ENCODE results near the gene TRAF1.
A peak's percentile ranks its signal among the peaks of the same experiment; 100 is the strongest.

TRAF1 gene

DNA sequence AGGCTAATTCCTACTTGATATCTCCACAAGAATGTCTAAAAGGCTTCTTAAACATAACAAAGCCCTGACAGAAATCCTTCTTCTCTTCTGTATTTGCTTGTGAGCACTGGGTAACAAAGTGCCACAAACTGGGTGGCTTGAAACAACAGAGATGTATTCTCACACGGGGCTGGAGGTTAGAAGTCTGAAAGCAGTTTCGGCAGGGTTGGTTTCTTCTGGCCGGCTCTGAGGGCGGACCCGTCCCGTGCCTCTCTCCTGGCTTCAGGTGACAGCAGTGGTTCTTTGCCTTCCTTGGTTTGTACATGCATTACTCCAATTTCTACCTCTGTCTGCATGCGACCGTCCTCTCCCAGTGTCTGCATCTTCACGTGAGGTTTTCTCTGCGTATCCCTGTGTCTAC, 14.0 kb upstream of the TRAF1 start:
- DNase-seq = no peak

DNA sequence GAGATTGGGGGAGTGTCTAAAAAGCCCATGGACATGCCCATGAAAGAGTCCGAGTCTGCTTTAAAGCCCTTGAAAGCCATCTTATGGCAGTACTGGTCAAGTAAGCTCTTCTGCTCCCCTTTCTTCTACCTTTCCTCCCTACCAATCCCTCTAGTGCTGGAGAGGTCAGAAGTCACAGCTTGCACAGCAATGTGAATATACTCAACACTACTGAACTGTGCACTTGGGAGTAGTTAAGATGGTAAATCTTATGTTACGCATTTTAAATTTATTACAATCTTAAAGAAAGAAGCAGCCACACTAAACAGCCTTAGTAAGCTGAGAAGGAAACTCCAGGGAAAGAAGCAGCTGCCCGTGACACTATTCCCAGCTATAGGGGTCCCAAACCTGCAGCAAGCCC, 12.3 kb upstream of the TRAF1 start:
- DNase-seq = no peak

DNA sequence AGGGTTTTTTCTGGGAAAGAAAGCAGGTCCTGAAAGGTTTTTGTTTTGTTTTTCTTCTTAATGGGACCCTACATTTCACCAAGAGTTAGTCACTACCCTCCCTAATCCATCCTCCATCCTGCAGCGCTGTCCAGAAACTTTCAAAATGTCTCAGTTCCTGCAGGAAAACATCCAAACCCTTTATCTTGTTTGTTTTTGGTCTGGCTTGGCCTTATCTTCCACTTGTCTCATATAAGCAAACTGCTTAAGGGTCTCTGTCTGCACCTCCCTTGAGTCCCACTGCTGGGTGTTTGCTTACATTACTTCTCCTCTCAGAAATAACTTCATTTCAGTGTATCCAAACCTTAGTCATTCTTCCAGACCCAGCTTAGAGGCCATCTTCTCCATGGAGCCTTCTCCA, 11.0 kb upstream of the TRAF1 start:
- no peak for DNase-seq

DNA sequence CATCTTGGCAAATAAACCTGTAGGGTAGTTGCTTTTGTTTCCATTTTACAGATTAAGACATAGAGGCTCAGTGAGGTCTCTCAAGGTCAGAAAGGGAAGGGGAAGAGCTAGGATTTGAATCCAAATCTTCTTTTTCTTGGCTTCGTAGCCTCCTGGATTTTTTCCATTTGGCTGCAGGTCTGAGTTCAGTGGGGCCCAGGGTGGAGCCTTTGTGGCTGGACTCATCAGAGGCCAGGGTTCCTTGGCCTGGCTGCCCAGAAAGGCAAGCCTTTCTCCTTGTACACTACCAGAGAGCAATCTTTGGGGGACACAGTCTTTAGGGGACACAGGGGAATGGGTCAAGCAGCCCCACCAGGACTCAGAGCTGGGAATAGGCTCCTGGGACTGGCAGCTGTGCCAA, 10.5 kb upstream of the TRAF1 start:
- no peak for DNase-seq

DNA sequence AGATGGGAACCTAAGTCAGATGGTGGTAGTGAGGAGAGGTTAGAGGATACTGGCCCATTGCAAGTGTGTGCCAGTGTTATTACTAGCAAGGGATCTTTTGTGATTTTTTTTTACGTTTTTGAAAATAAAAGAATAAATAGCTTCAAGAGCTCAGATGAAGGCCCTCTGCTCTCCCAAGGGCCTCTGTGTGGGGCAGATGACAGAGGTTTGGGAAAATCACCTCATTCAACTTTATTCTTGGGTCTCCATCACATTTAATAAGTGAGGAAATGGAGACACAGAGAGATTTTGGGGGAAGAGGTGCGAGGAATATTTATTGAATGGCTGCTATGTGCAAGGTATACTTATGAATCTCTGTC, 10.1 kb upstream of the TRAF1 start:
- no peak for DNase-seq

DNA sequence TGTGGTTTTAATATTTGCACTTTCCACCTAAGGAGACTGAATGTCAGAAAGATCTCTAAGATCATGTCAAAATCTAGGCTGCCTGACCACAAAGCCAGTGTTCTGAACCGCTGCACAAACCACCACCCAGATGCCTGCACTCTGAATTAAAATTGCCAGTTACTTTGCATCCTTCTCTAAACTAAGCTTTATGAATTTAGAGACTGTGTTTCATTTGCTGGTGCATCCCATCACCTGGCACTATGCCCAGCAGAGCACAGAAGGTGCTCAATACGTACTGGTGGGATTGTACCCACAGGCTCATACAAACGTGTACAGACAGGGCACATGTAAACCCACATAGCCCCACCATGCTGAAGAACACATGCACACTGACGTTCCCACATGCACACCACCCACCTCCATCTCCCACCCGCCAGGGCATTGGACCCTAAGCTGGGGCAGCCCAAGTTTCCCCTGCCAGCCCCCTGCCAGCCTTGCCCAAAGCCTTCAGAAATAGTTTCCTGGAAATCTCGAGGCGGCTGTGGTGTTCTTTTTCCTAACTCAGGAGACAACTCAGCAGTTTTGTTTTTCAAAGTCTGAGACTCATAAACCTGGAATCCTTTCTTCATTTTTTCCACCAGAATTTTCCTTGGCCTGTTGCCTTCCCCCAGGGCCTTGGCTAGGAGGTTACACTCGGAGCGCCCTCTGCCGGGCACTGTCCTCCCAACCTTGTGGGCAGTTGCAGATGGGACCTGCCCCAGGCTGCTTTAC, 9.6 kb upstream of the TRAF1 start:
- peak; percentile 90 for DNase-seq

DNA sequence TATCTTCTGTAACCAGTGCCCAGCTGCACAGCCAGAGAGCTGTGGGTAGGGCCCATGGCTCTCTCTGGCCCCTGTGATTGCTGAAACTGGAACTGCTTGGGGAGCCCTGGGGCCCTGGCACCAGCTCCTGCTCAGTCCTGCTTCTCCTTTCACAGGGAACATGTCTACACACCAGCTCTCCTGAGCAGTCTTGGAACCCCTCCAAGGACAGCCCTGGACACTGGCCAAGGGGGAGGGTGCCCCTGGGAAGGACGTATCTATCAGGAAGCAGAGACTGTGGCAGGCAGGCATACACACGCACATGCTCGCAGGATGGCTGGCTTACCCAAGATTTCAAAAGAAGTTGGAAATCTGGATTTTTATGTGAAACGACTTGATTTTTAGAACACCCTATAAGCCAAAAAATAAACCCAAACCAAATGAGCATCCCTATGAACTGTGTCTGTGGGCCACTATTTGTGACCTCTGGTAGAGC, 8.8 kb upstream of the TRAF1 start:
- DNase-seq = no peak

DNA sequence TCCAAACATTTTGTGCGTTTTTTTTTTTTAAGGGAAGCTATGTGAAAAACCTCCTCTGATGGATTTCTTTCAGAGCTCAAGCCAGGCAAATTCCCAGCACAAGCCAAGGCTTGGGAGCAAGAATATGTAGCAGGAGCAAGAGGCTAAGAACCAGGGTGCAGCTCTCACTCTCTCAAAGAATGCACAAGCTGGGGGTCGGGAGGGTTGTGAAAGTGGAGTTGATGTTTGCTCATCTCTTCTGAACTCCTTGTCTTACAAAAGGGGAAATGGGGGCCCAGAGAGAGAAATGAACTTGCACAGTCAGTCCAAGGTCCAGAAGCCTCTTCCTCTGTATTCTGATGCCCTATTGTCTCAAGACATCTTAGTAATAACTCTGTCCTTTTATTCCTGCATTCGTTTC, 7.7 kb upstream of the TRAF1 start:
- no peak for DNase-seq

DNA sequence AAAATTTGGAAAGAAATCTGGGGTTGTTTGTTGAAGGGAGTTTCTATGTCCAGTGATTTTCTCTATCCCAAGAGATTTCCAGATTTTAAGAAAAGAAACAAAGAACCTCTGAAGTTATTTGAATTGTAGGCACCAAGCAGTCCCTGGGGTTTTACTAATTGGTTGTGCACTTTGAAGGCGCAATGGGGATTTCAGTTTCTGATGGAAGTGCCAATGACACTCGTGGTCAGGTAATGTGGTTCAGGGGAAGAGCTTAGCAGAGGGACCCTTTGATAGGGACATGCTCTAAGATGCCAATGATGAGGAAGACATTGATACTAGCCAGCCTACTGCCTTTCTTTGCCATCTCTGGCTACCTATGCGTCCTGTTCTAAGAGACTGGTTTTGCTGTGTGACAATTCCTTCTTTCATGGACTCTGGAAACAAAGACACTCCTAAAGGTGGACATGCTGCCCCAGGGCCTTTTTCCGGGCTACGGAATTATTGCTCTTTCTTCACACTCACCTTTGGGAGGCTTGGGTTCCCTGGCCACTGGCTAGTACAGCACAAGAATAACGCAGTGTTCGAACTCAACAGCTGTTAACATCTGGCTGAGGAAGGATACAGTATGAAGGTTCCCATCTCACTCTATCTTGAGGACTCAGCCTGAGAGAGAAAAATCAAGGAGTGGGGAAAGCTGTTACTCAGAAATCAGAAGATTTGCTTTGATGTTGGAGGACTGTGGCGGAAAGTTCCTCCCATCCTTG, 6.9 kb upstream of the TRAF1 start:
- DNase-seq = no peak

DNA sequence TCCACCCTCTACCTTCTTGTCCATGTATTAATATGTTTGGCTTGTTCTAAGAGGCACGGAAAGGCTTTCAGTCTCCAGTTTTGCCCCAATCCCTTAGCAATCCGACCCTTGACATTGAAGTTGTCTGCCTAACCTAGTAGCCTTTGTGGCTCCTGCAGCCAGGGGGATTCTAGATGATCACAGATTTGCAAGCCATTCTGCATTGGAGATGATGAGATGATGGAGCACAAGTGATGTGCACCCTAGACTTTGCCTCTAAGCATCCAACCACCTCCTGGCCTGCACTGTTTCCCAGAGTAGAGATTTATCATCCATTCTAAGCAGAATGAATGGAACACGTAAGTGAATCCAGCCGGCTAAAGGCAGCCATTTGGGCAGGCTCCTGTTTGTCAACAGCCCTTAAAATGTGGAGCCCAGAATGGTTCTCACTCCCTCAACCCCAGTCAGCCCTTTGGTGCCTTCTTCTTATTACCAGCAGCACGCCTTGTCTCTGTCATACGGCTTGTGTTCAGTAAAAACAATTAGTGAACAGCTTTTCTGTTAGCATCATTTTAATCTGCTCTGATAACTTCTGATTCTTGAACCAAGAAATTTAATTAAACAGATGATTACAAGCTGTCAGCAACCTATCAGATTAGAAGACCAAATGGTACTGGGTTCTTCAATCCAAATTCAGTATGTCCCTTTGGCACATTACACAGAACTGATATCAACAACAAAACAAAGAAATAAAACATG, 5.7 kb upstream of the TRAF1 start:
- DNase-seq = no peak

DNA sequence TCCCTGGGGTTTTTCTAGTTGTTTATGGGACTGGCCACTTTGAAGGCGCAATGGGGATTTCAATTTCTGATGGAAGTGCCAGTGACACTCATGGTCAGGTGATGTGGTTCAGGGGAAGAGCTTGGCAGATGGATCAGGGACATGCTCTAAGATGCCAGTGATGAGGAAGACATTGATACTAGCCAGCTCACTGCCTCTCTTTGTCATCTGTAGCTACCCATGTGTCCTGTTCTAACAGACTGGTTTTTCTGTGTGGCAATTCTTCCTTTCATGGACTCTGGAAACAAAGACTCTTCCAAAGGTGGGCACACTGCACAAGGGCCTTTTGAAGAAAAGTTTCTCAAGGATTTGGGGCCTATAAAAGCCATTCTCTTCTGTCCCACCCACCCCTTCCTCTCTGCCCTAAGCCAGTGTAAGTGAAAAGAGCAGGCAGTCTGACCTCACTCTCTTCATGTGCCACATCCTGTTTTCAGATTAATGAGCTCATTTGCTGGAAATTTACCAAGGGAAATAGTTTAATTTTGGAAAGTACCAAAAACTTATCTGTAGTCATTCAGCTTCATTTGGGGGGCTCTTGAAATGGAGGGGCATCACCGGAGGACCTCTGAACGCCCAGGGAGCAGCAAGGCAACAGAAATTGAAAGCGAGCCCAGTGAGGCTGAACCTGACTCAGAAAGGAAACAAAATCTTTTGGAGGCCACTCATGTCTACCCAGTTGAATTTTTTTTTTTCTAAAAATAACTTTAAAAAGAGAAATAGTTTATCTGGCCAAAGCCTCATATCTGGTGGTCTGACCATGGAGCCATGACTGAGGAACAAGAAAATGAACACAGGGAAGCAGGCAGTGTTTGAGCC, 4.9 kb upstream of the TRAF1 start:
- DNase-seq = peak; percentile 68

DNA sequence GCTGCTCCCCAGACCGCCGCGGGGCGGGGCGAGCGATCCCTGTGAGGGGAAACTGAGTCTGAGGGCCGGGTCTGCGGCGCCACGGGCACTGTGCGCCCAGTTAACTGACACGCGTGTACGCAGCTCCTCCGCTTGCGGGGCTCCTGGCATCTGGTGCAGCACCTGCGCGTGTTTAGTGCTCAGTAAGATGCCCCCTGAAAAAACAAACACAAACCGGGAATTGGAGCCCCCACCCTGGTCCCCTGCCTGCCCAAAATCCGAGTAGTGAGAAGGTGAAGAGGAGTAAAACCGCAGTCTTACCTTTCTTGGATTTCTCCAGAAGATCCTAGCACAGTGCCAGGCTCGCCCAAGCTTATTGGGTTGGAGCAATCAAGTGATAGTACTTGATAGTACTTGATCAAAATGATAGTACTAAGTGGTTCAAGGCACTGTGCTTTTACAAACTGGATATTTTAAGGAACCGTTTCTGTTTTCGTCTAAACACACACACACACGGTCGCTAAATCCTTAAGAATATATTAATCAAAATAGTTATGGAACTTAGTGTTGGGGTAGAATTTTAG, 2.7 kb upstream of the TRAF1 start:
- no peak for DNase-seq

DNA sequence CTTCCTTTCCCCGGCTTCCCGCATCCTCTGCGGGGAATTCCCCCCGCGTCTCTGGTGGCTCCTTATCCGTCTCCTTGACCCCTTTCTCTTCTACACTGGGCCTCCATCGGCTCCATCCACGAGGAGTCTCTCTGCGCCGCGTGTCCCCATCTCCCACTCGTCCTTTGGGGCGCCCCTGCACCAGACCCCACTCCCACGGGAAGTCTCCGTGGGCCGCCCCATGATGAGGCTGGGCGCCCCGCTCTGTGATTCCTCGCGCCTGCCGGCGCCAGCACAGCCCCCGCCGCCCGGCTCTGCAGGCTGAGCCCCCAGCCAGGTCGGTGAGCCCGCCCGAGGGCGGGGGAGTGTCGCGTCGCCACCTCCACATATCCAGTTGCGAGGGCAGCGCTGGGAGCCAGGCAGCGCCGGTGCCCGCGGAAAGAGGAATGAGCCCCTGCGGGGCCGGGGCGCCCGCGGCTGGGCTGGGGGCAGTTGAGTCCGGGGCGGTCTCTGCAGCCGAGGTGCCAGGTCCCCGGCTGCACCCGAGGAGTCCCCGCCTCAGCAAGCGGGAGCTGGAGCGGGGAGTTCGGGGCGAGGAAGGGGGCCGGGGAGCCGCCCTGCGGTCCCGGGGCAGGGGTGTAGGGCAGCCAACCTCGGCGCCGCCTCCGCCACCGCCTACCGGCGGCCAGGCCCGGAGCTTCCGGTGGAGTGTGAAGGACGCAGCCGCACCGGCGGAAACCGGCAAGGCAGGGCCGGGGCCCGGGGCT, 2.1 kb upstream of the TRAF1 start:
- peak; percentile 76 for DNase-seq

DNA sequence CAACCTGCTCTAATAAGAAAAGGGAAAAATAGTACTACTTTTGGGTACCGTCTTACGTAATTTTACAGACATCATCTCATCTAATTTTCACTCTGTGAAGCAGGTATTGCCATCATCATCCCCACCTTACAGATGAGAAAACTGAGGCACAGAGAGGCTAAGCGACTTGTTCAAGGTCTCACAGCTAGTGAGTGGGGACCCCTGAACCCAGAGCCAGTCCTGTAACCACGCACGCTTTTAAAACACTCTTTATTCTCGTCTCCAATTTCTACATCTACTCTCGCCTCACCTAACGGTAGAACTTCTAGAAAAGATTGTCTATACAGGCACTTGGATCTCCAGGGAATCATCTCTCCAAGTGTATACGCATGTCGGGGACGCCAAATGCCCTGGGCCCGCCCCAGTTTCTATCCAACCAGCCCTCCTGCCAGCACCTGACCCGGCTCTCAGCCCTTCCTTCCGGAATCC, 1.5 kb upstream of the TRAF1 start:
- DNase-seq = no peak

DNA sequence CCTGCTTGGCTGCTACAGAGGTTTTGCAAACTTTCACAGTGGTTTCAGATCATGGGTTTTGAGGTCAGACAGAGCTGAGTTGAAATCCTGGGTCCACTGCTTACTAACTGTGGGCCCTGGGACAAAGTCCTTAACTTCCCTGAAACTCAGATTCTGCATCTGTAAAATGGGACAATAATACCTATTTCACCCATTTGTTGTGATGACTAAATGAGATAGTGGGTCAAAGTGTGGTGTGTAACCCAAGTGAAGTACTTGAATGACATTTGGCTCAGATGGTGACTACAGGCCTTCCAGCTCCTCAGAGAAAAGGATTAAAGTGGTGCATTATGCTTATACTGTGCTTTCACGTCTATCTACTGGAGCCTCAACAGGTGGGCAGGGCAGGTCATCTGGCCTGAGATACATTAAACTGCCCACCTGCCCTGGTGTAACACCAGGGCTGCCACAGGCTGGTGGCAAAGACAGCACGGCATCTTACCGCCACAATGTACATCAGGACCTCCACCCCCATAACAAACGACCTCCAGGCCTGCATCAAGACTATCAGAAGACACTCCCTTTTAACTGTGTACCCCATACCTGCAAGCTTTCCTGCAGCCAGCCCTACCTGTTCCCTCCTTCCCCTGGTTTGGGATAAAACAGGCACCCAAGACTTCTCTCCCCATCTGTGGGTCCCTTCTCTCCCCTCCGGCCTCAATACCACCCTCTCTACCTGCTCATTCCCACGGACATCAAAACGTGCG, 846 bp upstream of the TRAF1 start:
- DNase-seq = no peak

DNA sequence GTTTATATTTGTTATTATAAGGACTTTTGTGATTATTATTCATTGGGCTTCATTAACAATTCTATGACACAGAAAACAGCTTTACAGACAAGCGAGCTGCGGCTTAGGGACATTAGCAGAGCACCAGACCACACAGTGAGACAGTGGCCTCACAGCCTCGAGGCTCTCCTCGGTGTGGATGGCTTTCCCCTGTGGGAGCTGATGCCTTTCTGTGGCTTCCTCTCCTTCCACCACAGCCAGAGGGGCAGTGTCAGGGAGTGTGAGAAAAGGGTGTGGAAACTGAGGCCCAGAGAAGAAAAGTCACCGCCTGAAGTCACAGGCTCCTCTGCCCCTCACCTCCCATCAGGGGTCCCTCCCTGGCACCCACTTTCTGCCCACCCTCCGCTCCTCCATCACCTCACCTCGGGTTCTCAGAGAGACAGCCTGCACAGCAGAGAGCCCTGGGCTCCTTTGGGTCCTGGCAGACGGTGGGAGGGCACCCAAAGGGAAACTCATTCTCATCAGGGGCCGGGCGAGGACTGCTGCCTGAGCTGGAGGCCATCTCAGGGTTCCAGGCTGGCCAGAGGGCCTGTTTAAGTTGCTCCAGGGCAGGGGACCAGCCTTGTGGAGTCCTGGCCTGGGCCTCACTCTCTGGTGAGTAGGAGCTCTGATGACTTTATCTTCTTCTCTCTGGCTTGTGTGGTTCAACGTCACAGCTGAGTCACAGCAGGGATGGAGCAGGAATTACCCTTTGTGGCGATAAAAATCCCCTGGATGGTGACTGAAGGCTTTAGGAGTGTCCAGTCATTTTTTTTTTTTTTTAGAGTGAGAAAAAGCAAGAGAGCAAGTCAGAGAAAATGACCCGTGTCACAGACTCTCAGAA, 830 bp downstream of the TRAF1 start:
- peak; percentile 84 for DNase-seq

DNA sequence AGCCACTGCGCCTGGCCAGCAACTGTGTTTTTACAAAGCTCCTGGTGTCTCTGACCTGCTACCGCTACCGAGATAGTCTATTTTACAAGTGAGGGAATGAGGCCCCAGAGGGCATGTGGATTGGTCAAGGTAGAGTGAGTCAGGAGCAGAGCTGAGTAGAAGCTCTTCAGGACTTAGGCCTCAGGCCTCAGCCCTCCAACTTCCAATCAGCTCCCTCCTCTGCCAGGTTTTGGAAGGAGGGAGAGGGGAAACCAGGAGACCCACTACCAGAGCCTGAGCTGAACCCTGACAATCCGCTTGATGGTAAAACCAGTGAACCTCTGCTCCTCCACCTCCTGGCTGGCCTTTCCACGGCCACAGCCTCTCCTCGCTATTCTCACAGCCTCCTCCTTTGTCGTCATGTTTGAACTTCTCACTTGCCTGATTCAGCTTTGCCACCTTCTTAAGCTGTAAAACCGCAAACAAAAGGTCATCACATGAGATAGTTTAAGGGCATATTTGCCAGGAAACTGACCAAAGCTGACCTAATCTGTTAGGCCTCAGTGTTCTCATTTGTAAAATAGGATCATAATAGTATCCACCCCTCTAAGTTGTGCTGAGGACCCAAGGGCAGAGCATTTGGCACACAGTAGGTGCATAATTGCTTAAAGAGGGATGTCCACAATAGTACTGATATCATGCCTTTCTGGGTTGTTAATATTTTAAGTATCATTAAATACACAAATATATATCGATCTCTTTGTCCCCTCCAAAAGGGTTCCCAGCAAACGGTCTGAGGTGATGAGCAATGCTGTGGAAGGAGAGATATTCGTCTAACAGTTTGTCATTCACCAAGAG, 1.7 kb downstream of the TRAF1 start:
- peak; percentile 43 for DNase-seq

DNA sequence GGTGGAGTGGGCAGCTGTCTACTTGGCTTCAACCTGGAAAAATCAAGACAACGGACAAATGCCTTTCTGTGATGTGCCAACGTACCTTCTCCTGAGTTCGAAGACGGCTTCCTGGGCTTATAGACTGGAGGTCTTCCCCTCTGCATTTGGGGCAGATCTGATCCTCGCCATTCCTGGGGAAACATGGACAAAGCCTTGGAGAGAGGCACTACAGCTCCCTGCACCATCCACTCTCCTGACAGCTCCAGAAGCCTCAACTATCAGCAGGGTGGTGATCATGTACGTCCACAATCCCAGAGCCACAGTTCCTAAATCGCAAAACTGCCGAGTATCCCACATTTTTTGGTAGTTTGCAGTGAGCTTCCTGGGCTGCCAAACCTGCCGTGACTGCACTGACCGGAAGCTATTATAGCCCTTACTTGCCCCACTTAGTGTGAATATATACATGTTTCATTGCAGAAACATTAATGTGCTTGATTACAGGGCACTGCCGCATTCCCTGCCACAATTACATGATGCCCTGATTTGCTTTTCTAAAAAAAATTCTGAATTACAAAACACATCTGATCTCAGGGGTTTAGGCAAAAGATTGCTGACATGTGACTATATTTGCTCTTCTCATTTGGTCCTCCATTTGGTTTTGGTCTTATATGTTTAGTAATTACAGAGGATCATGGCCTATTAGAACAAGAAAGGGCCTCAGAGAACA, 2.8 kb downstream of the TRAF1 start:
- no peak for DNase-seq

All from activated naive CD4-positive, alpha-beta T cell treated with Interleukin-2 at 50 U/mL for 16 hours (primary cell).